GM06990 (cell line): ENCODE data around the gene CTRL.

Source experiments
- DNase-seq: peaks from one replicate; pipeline ENCODE4 v3.0.0-alpha.2; 2011; ENCODE audit not compliant: insufficient read length; ENCODE audit errors: extremely low read depth
- H3K27me3 ChIP-seq: replicated peaks from 2 replicates; pipeline ENCODE4 v1.6.0; 2011; ENCODE audit warnings: low read length; ENCODE audit not compliant: control insufficient read depth, insufficient read depth
- H3K36me3 ChIP-seq: 2 replicates; pipeline ENCODE4 v1.5.1; 2011; ENCODE audit warnings: low read length; ENCODE audit not compliant: control insufficient read depth, insufficient read depth
- H3K4me3 ChIP-seq: replicated peaks from 2 replicates; pipeline ENCODE4 v1.5.1; 2011; ENCODE audit warnings: low read depth, mild to moderate bottlenecking, control low read depth, low read length
- CTCF ChIP-seq: IDR thresholded peaks from 2 replicates; pipeline ENCODE4 v1.5.1; 2011; ENCODE audit warnings: low read length, control low read depth, mild to moderate bottlenecking, inconsistent platforms; ENCODE audit not compliant: insufficient read depth, poor library complexity, severe bottlenecking

The CTRL gene

GRCh38 chr16:67931712-67932461 is at the start of gene CTRL:
Gene CTRL (minus strand): TSS chr16:67931862. CDS start chr16:67931852, 10 bp downstream.
- Histone ChIP-seq H3K36me3 (peaks cover 60% of the 10 kb centered on the region), H3K27me3 (no peaks in the 10 kb centered on the region), H3K4me3 (no peak within 1 kb of the TSS)
- no peak for DNase-seq
- no peak for TF ChIP-seq CTCF

- DNase-seq = peak; percentile 41
- Histone ChIP-seq H3K4me3 (no peak within 1 kb of the TSS), H3K27me3 (no peaks in the 10 kb centered on the region), H3K36me3 (no peaks in the 10 kb centered on the region)
- peak; percentile 67 for TF ChIP-seq CTCF
Observed at GRCh38 chr16:67979955-67980678, 48.5 kb upstream of the CTRL start, which contains the start of gene DPEP3. Gene DPEP3 (minus strand): TSS chr16:67980499. CDS start chr16:67980380, 119 bp downstream.

- Histone ChIP-seq H3K27me3 (no peaks in the 10 kb centered on the region), H3K4me3 (no peak overlapping the region), H3K36me3 (no peaks in the 10 kb centered on the region)
- no peak for DNase-seq
- TF ChIP-seq CTCF = no peak
Observed at GRCh38 chr16:67977469-67978227, 46.0 kb upstream of the CTRL start.

GRCh38 chr16:67977005-67977404 is 45.3 kb upstream of the CTRL start:
- no peaks in the 10 kb centered on the region for H3K36me3 ChIP-seq
- no peak for TF ChIP-seq CTCF
- H3K4me3 ChIP-seq = no peak overlapping the region
- no peak for DNase-seq
- H3K27me3 ChIP-seq = no peaks in the 10 kb centered on the region

GRCh38 chr16:67976205-67976604 is 44.5 kb upstream of the CTRL start:
- no peaks in the 10 kb centered on the region for H3K36me3 ChIP-seq
- H3K4me3 ChIP-seq = no peak overlapping the region

More at GRCh38 chr16:67976205-67976604, 44.5 kb upstream of the CTRL start:
- H3K27me3 ChIP-seq = no peaks in the 10 kb centered on the region
- DNase-seq = no peak
- TF ChIP-seq CTCF = no peak
